Measurements from ENCODE around the gene SCD.

The SCD gene

GRCh38 chr10:100359529-100360150 is 12.6 kb downstream of the SCD start:
- no peak for DNase-seq (ENCODE audit: low read depth)
- no peak overlapping the region for H3K4me3 ChIP-seq (ENCODE audit: low read depth, low read length)
- TF ChIP-seq, protein P1, sequence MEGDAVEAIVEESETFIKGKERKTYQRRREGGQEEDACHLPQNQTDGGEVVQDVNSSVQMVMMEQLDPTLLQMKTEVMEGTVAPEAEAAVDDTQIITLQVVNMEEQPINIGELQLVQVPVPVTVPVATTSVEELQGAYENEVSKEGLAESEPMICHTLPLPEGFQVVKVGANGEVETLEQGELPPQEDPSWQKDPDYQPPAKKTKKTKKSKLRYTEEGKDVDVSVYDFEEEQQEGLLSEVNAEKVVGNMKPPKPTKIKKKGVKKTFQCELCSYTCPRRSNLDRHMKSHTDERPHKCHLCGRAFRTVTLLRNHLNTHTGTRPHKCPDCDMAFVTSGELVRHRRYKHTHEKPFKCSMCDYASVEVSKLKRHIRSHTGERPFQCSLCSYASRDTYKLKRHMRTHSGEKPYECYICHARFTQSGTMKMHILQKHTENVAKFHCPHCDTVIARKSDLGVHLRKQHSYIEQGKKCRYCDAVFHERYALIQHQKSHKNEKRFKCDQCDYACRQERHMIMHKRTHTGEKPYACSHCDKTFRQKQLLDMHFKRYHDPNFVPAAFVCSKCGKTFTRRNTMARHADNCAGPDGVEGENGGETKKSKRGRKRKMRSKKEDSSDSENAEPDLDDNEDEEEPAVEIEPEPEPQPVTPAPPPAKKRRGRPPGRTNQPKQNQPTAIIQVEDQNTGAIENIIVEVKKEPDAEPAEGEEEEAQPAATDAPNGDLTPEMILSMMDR (IDR thresholded peaks at IDR 0.05; ENCODE audit: insufficient read depth, low read depth, low read length, missing control alignments), result no peak

- no peak for DNase-seq (ENCODE audit: low read depth)
- TF ChIP-seq, protein P1 (IDR thresholded peaks at IDR 0.05; ENCODE audit: insufficient read depth, low read depth, low read length, missing control alignments), result no peak
Observed at GRCh38 chr10:100360234-100360633, 13.2 kb downstream of the SCD start.

DNA sequence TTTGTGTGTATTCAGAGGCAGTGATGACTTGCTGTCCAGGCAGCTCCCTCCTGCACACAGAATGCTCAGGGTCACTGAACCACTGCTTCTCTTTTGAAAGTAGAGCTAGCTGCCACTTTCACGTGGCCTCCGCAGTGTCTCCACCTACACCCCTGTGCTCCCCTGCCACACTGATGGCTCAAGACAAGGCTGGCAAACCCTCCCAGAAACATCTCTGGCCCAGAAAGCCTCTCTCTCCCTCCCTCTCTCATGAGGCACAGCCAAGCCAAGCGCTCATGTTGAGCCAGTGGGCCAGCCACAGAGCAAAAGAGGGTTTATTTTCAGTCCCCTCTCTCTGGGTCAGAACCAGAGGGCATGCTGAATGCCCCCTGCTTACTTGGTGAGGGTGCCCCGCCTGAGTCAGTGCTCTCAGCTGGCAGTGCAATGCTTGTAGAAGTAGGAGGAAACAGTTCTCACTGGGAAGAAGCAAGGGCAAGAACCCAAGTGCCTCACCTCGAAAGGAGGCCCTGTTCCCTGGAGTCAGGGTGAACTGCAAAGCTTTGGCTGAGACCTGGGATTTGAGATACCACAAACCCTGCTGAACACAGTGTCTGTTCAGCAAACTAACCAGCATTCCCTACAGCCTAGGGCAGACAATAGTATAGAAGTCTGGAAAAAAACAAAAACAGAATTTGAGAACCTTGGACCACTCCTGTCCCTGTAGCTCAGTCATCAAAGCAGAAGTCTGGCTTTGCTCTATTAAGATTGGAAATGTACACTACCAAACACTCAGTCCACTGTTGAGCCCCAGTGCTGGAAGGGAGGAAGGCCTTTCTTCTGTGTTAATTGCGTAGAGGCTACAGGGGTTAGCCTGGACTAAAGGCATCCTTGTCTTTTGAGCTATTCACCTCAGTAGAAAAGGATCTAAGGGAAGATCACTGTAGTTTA is 15.8 kb downstream of the SCD start:
- no peak for DNase-seq (ENCODE audit: low read depth)
- H3K4me3 ChIP-seq (ENCODE audit: low read depth, low read length), result no peak overlapping the region
- TF ChIP-seq, protein P1 (IDR thresholded peaks at IDR 0.05; ENCODE audit: insufficient read depth, low read depth, low read length, missing control alignments), result no peak

More at GRCh38 chr10:100360234-100360633, 13.2 kb downstream of the SCD start:
- no peak overlapping the region for H3K4me3 ChIP-seq (ENCODE audit: low read depth, low read length)

DNA sequence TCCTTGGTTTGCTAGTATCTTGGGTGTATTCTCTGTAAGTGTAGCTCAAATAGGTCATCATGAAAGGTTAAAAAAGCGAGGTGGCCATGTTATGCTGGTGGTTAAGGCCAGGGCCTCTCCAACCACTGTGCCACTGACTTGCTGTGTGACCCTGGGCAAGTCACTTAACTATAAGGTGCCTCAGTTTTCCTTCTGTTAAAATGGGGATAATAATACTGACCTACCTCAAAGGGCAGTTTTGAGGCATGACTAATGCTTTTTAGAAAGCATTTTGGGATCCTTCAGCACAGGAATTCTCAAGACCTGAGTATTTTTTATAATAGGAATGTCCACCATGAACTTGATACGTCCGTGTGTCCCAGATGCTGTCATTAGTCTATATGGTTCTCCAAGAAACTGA is 17.1 kb downstream of the SCD start:
- TF ChIP-seq, protein P1 (IDR thresholded peaks at IDR 0.05; ENCODE audit: insufficient read depth, low read depth, low read length, missing control alignments), result no peak
- no peak overlapping the region for H3K4me3 ChIP-seq (ENCODE audit: low read depth, low read length)

DNA sequence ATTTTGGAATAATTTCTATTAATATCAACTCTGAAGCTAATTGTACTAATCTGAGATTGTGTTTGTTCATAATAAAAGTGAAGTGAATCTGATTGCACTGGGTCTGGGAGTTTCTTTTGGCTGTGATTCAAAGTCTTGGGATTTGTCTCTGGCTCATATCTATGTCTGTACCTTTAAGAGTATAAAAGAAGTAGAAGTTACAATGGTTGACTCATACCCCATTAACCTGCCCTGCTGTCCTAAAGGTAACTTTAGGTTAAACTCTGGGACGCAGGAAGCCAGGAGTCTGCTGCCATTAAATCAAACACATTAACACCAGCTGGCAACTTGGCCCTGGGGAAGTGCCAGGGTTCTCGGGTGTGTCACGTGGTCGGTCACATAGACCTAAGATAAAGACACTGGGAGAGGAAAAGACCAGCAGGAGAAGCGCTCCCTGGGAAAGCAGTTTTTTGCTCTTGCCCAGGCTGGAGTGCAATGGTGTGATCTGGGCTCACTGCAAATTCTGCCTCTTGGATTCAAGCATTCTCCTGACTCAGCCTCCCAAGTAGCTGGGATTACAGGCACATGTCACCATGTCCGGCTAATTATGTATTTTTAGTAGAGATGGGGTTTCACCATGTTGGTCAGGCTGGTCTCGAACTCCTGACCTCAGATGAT is 17.8 kb downstream of the SCD start:
- H3K4me3 ChIP-seq (ENCODE audit: low read depth, low read length), result no peak overlapping the region
- TF ChIP-seq, protein P1 (IDR thresholded peaks at IDR 0.05; ENCODE audit: insufficient read depth, low read depth, low read length, missing control alignments), result no peak
- DNase-seq (ENCODE audit: low read depth), result no peak

More for the DNA sequence above, 17.1 kb downstream of the SCD start:
- no peak for DNase-seq (ENCODE audit: low read depth)

DNA sequence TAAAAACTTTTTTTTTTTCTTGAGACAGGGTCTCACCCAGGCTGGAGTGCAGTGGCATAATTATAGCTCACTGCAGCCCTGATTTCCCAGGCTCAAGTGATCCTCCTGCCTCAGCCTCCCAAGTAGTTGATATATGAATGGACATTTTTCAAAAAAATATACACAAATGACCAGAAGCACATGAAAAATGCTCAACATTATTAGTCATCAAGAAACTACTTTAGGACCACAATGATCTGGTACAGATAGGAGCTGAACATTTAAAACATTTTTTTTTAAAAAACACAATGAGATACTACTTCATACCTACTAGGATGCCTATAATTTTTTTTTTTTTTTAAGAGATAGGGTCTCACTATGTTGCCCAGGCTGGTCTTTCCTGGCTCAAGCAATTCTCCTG is 21.7 kb downstream of the SCD start:
- TF ChIP-seq, protein P1 (IDR thresholded peaks at IDR 0.05; ENCODE audit: insufficient read depth, low read depth, low read length, missing control alignments), result no peak
- no peak overlapping the region for H3K4me3 ChIP-seq (ENCODE audit: low read depth, low read length)
- DNase-seq (ENCODE audit: low read depth), result no peak

All from GM12865 (cell line).